Measurements from ENCODE around the gene ZNF761.
"Not testable (repeated sequence)": the region's sequence is repeated elsewhere in the genome, so short reads cannot be mapped to it uniquely, and the experiment has no call there.

Gene ZNF761

GRCh38 chr19:53431399-53432087, at the start of gene ZNF761:
Gene ZNF761 (plus strand): TSS chr19:53431984. CDS start chr19:53447269, 15,285 bp downstream.
- peak; percentile 97 for DNase-seq

GRCh38 chr19:53388168-53388567, 43.6 kb upstream of the ZNF761 start:
- no peak for DNase-seq

GRCh38 chr19:53388904-53389303, 42.9 kb upstream of the ZNF761 start:
- DNase-seq, result no peak

GRCh38 chr19:53389571-53389970, 42.2 kb upstream of the ZNF761 start:
- no peak for DNase-seq

- DNase-seq, result no peak
These were observed 41.8 kb upstream of the ZNF761 start for GRCh38 chr19:53389978-53390377.

GRCh38 chr19:53394522-53394973, 37.2 kb upstream of the ZNF761 start:
- DNase-seq, result no peak

GRCh38 chr19:53394974-53395839, 36.6 kb upstream of the ZNF761 start, which contains the start of gene ZNF765:
Gene ZNF765 (plus strand): TSS chr19:53395149. CDS start chr19:53398016, 2,867 bp downstream.
- peak; percentile 95 for DNase-seq

GRCh38 chr19:53395840-53396524, 35.8 kb upstream of the ZNF761 start:
- DNase-seq, result not testable (repeated sequence)

GRCh38 chr19:53396525-53396868, 35.3 kb upstream of the ZNF761 start:
- no peak for DNase-seq

GRCh38 chr19:53397918-53398317, 33.9 kb upstream of the ZNF761 start:
- DNase-seq, result not testable (repeated sequence)

GRCh38 chr19:53409505-53410204, 22.1 kb upstream of the ZNF761 start:
- DNase-seq, result no peak

- DNase-seq, result not testable (repeated sequence)
These were observed 11.1 kb upstream of the ZNF761 start for GRCh38 chr19:53420520-53421315.

- no peak for DNase-seq
These were observed 9.2 kb upstream of the ZNF761 start for GRCh38 chr19:53422551-53422950.

- DNase-seq, result not testable (repeated sequence)
These were observed 8.7 kb upstream of the ZNF761 start for GRCh38 chr19:53423074-53423473.

- not testable (repeated sequence) for DNase-seq
These were observed 8.1 kb upstream of the ZNF761 start for GRCh38 chr19:53423680-53424079.

GRCh38 chr19:53424968-53425597, 6.7 kb upstream of the ZNF761 start:
- DNase-seq, result peak; percentile 65

- no peak for DNase-seq
These were observed 391 bp downstream of the ZNF761 start for GRCh38 chr19:53432088-53432661.

GRCh38 chr19:53443809-53444208, 12.0 kb downstream of the ZNF761 start:
- DNase-seq, result not testable (repeated sequence)

- DNase-seq, result not testable (repeated sequence)
These were observed 15.4 kb downstream of the ZNF761 start for GRCh38 chr19:53447196-53447595.

GRCh38 chr19:53455828-53456227, 24.0 kb downstream of the ZNF761 start:
- no peak for DNase-seq
